ENCODE results near the gene CTNND2. TPM values are rescaled to one million over a fixed set of nuclear protein-coding genes. Genes with fewer than 3 reads are reported as not detected.

The CTNND2 gene
- total RNA-seq, 1 experiment from 2014 or later: 7.0 TPM

- no peak overlapping the region for H4K5ac ChIP-seq (ENCODE audit: insufficient read length, low read depth, low read length)
- H3K4ac ChIP-seq (ENCODE audit: low read depth, low read length): no peak overlapping the region
- no peak overlapping the region for H4K8ac ChIP-seq (replicated peaks; ENCODE audit: insufficient read length, low read depth, low read length)
- no peak overlapping the region for H2BK12ac ChIP-seq (ENCODE audit: insufficient read length, low read depth, low read length)
- H3K27me3 ChIP-seq (ENCODE audit: insufficient read depth, low read length): no peaks in the 10 kb centered on the region
- H3K23ac ChIP-seq (ENCODE audit: insufficient read length, low read depth, low read length): no peak overlapping the region
- no peaks in the 10 kb centered on the region for H4K20me1 ChIP-seq (ENCODE audit: control insufficient read depth, insufficient read depth, insufficient read length)
- H2BK120ac ChIP-seq (ENCODE audit: low read depth, low read length, poor library complexity, severe bottlenecking): no peak overlapping the region
- Mint-ChIP-seq H3K27me3 (ENCODE audit: low read depth) (no peaks in the 10 kb centered on the region; the same call in 1 of the 2 replicates), H3K4me3 (no peak overlapping the region), H3K9me3 (no peaks in the 10 kb centered on the region), H3K27ac (0 out of 7 replicates have a peak overlapping the region, but pooled peaks of 1 of the 3 experiments have one; percentile 3), H3K4me1 (0 out of 4 replicates have a peak, but pooled peaks cover 0 to 7% of the 10 kb centered on the region in 2 experiments), H3K36me3 (ENCODE audit: insufficient read depth in 1 of 3, low read depth in 3 of 3) (no peaks in the 10 kb centered on the region)
- no peak for DNase-seq
- no peak overlapping the region for H3K14ac ChIP-seq (ENCODE audit: insufficient read depth, low read length)
- no peaks in the 10 kb centered on the region for H3K23me2 ChIP-seq (ENCODE audit: insufficient read length, low read depth, low read length, poor library complexity, severe bottlenecking)
- H2BK15ac ChIP-seq (ENCODE audit: low read depth, low read length): no peak overlapping the region
- H3K4me1 ChIP-seq (ENCODE audit: insufficient read depth, low read length): no peaks in the 10 kb centered on the region; the same call in 1 of the 2 replicates
- no peak for TF ChIP-seq CTCF (conservative IDR thresholded peaks at IDR 0.05)
- no peaks in the 10 kb centered on the region for H3K9me3 ChIP-seq (ENCODE audit: control insufficient read depth, low read depth, low read length)
- no peak overlapping the region for H4K91ac ChIP-seq (ENCODE audit: insufficient read length, low read depth, low read length)
- no peak overlapping the region for H3T11ph ChIP-seq (ENCODE audit: low read length)
- H3K9ac ChIP-seq (ENCODE audit: extremely low read depth, insufficient read length, low read length): no peak overlapping the region
- H3K79me1 ChIP-seq (ENCODE audit: insufficient read depth, low read depth, low read length, poor library complexity, severe bottlenecking): no peaks in the 10 kb centered on the region
- H3K18ac ChIP-seq (ENCODE audit: insufficient read length, low read depth, low read length): no peak overlapping the region
- H3K79me2 ChIP-seq (ENCODE audit: insufficient read depth, low read length): no peaks in the 10 kb centered on the region
- H3K27ac ChIP-seq (ENCODE audit: insufficient read length, low read depth, low read length): no peak overlapping the region
- no peak overlapping the region for H2BK5ac ChIP-seq (ENCODE audit: insufficient read length, low read length)
- H2BK20ac ChIP-seq (ENCODE audit: low read depth, low read length, poor library complexity, severe bottlenecking): no peak overlapping the region
- WGBS (ENCODE audit: extremely low coverage, insufficient read length, low lambda C conversion rate): no CpG with 5 or more reads among the region's 7 CpGs
- H3K56ac ChIP-seq (ENCODE audit: insufficient read length, low read depth, low read length): no peak overlapping the region
- H2AFZ ChIP-seq (ENCODE audit: low read length): no peak overlapping the region
- no peak overlapping the region for H2AK5ac ChIP-seq (ENCODE audit: insufficient read length, low read length)
- H3K4me2 ChIP-seq (ENCODE audit: insufficient read depth, insufficient read length, low read length): no peak overlapping the region
These were observed 729.7 kb downstream of the CTNND2 start for GRCh38 chr5:11174591-11174990.
